ENCODE results near the gene ARMCX1.

DNA sequence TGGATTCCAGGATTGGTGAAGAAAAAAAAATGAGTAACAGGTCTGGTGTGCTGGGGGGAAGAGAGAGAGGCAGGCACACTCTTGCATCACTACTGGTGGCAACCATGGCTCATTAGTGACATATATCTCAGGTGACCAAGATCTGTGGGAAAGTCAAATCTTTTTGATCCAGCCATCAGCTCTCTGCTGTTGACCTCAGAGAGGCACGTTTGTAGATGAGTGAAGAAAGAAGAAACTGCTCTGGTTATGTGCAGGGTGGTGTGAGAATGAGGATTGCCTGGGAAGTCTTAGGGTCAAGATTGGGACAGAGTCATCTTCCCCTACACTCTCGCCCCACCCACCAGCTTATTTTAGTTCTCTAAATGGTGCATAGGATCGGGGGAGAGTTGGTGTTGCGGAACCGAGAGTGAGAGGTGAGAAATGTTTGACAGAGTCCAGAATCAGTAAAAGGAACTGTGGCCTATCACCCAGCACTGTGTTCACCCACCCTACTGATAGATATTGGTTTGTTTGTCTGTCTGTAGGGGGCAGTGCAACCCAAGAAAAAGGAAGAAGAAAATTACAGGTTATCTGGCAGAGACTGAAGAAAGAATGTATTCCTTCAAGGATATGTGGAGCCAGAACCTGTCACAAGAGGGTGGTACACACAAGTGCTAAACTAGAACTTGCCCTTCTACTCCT lies 45.5 kb downstream of the ARMCX1 start:
- TF ChIP-seq CTCF (IDR thresholded peaks at IDR 0.05): peak; percentile 31 to 49 (median 44)
- no peak for TF ChIP-seq EP300 (IDR thresholded peaks at IDR 0.05)
- no peak for TF ChIP-seq POLR2A (IDR thresholded peaks at IDR 0.05)

Measured in sigmoid colon (tissue), 4 donors.